MM.1S (cell line): ENCODE data around the gene ZNF503.

Experiments used
- CTCF ChIP-seq: fragments of 300-600 bp; sonication (generic); IDR thresholded peaks from 2 replicates; pipeline ENCODE4 v1.5.1; 2016; ENCODE audit warnings: antibody characterized with exemption, low read length, mixed read lengths
- EZH2 ChIP-seq: fragments of 300-600 bp; sonication (generic); optimal IDR thresholded peaks from 2 replicates; pipeline ENCODE3; 2017; ENCODE audit warnings: low read depth, mild to moderate bottlenecking, antibody characterized with exemption, low read length, mixed read lengths
- EZH2phosphoT487 ChIP-seq: fragments of 300-600 bp; sonication (generic); IDR thresholded peaks from 2 replicates; pipeline ENCODE4 v1.6.1; 2018; ENCODE audit warnings: antibody characterized with exemption, low read length

- TF ChIP-seq EZH2phosphoT487 (no peak), CTCF (no peak), EZH2 (no peak)
These were observed 40.1 kb upstream of the ZNF503 start for GRCh38 chr10:75441682-75442081.
